ENCODE data around the gene SYAP1. TPM values are rescaled to one million over a fixed set of nuclear protein-coding genes. Genes with fewer than 3 reads are reported as not detected.

The SYAP1 gene
- total and polyA plus RNA-seq, 12 donors, result 9.7 to 25.4 (median 16.8) TPM

DNA sequence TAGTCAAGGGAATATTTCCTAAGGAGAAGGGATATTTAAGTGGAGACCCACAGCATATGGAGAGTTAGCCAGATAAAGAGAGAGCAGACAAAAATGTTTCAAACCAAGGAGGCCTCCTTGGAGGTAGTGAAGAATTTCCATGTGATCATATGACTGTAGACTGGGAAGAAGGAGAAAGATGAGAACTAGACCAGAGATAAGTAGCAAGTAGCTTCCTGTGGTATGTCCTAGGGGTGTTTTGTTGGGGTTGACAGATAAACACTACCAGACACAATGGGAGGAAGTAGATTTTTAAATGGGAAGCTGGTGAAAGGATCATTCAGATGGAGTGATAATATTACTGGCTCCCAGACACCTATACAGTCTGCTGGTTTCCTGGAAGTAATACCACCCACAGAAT, 13.6 kb downstream of the SYAP1 start:
- H3K4me1 ChIP-seq, result peaks cover 0 to 4% (median 0%) of the 10 kb centered on the region in 9 donors
- no peak for DNase-seq
- peaks cover 0 to 30% (median 8%) of the 10 kb centered on the region in 9 donors for H3K36me3 ChIP-seq
- TF ChIP-seq, protein P1, sequence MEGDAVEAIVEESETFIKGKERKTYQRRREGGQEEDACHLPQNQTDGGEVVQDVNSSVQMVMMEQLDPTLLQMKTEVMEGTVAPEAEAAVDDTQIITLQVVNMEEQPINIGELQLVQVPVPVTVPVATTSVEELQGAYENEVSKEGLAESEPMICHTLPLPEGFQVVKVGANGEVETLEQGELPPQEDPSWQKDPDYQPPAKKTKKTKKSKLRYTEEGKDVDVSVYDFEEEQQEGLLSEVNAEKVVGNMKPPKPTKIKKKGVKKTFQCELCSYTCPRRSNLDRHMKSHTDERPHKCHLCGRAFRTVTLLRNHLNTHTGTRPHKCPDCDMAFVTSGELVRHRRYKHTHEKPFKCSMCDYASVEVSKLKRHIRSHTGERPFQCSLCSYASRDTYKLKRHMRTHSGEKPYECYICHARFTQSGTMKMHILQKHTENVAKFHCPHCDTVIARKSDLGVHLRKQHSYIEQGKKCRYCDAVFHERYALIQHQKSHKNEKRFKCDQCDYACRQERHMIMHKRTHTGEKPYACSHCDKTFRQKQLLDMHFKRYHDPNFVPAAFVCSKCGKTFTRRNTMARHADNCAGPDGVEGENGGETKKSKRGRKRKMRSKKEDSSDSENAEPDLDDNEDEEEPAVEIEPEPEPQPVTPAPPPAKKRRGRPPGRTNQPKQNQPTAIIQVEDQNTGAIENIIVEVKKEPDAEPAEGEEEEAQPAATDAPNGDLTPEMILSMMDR (IDR thresholded peaks at IDR 0.05), result no peak
- H3K27ac ChIP-seq, result no peak overlapping the region
- H3K27me3 ChIP-seq, result no peaks in the 10 kb centered on the region
- no peak overlapping the region for H3K4me3 ChIP-seq
- ATAC-seq, result no peak
- no peaks in the 10 kb centered on the region for H3K9me3 ChIP-seq
- intact Hi-C loops (cut with DNase I), result no loop called here

DNA sequence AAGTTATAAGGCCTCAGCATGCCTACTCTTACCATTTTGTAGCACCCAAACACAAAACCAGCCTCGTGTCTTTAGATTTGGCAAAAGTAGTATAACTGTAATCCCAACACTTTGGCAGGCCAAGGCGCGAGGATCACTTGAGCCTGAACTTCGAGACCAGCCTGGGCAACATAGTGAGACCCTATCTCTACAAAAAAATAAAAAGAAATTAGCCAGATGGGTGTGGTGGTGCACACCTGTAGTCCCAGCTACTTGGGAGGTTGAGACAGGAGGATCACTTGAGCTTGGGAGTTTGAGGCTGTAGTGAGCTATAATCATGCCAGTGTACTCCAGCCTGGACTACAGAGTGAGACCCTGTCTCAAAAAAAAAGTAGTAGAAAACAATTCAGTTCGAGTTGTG, 17.6 kb downstream of the SYAP1 start:
- ATAC-seq (no peak), DNase-seq (no peak)
- intact Hi-C loops (cut with DNase I), result no loop called here
- Histone ChIP-seq H3K36me3 (peaks cover 0 to 65% (median 8%) of the 10 kb centered on the region in 9 donors), H3K27me3 (no peaks in the 10 kb centered on the region), H3K4me3 (no peak overlapping the region), H3K27ac (no peak overlapping the region), H3K9me3 (no peaks in the 10 kb centered on the region), H3K4me1 (peaks cover 0 to 4% (median 0%) of the 10 kb centered on the region in 9 donors)
- WGBS, 2 donors, result 96% methylated on average over 5 of the region's 5 CpGs
- TF ChIP-seq, protein P1 (IDR thresholded peaks at IDR 0.05), result no peak

DNA sequence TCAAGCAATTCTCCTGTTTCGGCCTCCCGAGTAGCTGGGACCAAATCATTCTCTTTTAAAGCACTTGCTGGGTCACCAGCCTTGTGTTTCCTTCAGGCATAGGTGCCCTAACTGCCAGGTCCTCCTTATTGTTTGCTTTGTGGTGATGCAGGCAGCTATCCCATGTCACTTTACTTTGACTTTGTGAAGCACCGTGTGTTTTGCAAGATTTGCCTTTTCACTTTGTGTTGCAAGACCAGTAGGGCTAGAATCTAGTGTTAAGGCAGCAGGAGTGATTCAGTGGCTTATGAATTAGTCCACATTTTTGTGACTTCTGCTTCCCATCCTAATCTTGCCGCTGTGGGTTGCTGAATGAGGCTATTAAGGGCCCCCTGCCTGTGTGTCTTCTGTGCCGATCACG, 20.2 kb downstream of the SYAP1 start:
- WGBS, 2 donors, result 70 to 74% methylated on average over 6 of the region's 6 CpGs
- ATAC-seq, result no peak
- Histone ChIP-seq H3K36me3 (peaks cover 0 to 90% (median 8%) of the 10 kb centered on the region in 9 donors), H3K27ac (no peak overlapping the region), H3K27me3 (no peaks in the 10 kb centered on the region), H3K4me1 (no peaks in the 10 kb centered on the region), H3K9me3 (no peaks in the 10 kb centered on the region), H3K4me3 (no peak overlapping the region)
- TF ChIP-seq, protein P1 (IDR thresholded peaks at IDR 0.05), result no peak
- DNase-seq, result no peak
- intact Hi-C loops (cut with DNase I), result no loop called here

DNA sequence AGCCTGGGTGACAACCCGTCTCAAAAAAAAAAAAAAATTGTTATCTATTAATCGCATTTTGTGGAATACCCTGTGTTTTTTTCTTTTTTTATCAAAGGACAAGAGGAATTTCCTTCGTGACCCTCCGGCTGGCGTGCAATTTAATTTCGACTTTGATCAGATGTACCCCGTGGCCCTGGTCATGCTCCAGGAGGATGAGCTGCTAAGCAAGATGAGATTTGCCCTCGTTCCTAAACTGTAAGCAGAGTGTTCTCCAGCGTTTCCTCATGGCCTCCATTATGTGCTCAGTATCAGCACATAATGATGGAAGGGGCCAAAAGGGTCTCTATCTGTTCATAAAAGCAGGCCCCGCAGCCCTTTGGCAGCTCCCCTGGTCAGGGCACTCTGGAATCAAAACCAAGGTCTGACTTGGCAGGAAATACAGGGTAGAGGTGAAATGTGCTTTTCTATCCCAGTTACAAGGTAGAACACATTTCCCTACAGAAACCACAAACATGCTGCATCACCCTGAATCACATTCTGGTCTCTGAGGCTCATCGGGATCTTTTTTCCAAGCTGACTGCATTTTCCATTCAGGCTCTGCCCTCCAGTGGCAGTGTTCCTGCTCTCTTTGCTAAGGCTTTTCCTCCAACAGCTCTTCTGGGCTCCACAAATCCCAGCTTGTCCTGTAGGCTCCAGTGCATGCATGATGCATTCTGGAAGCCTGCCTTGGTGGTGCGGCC, 24.4 kb downstream of the SYAP1 start:
- 87 to 94% methylated on average over 12 of the region's 12 CpGs for WGBS, 2 donors
- Histone ChIP-seq H3K4me3 (no peak overlapping the region), H3K4me1 (no peaks in the 10 kb centered on the region), H3K27ac (no peak overlapping the region), H3K36me3 (peaks cover 0 to 88% (median 0%) of the 10 kb centered on the region in 9 donors), H3K27me3 (no peaks in the 10 kb centered on the region), H3K9me3 (no peaks in the 10 kb centered on the region)
- intact Hi-C loops (cut with DNase I), result no loop called here
- TF ChIP-seq, protein P1 (IDR thresholded peaks at IDR 0.05), result no peak
- peak in 2 of 8 donors; percentile 14 to 41 for ATAC-seq
- no peak for DNase-seq

All from heart right ventricle (tissue), 16 donors.